Measurements from ENCODE around the gene UAP1L1.
A peak's percentile ranks its signal among the peaks of the same experiment; 100 is the strongest.

UAP1L1 gene

GRCh38 chr9:137065336-137065967 lies 11.9 kb upstream of the UAP1L1 start:
- no peak overlapping the region for H3K4me3 ChIP-seq (ENCODE audit: low read length)
- peaks cover 16% of the 10 kb centered on the region for H3K4me1 ChIP-seq (ENCODE audit: low read length)
- no peaks in the 10 kb centered on the region for H3K9me3 ChIP-seq (replicated peaks; ENCODE audit: insufficient read depth, low read length)
- 0 out of 2 replicates have a peak, but pooled peaks cover 3% of the 10 kb centered on the region for H3K27me3 ChIP-seq (replicated peaks; ENCODE audit: insufficient read depth, low read length)
- H3K36me3 ChIP-seq (replicated peaks; ENCODE audit: insufficient read depth, low read length): no peaks in the 10 kb centered on the region
- no peaks in the 10 kb centered on the region for H3K9me2 ChIP-seq (replicated peaks; ENCODE audit: insufficient read depth, low read length)
- H3K79me2 ChIP-seq (ENCODE audit: low read length): peaks cover 29% of the 10 kb centered on the region
- no peak overlapping the region for H3K9ac ChIP-seq (ENCODE audit: low read length)
- no peak overlapping the region for H3K27ac ChIP-seq (ENCODE audit: low read length)
- TF ChIP-seq EZH2phosphoT487 (IDR thresholded peaks at IDR 0.05; ENCODE audit: low read length): no peak
- no peak overlapping the region for H3K4me2 ChIP-seq (ENCODE audit: low read depth, low read length)
- H4K20me1 ChIP-seq (ENCODE audit: insufficient read depth, low read length): 0 out of 2 replicates have a peak, but pooled peaks cover 3% of the 10 kb centered on the region
- no peak overlapping the region for H2AFZ ChIP-seq (ENCODE audit: low read length)
- peaks cover 10% of the 10 kb centered on the region for H3F3A ChIP-seq (ENCODE audit: insufficient read depth, low read length)
- DNase-seq: no peak

- Histone ChIP-seq H3F3A (ENCODE audit: insufficient read depth, low read length) (peaks cover 10% of the 10 kb centered on the region), H4K20me1 (ENCODE audit: insufficient read depth, low read length) (0 out of 2 replicates have a peak, but pooled peaks cover 3% of the 10 kb centered on the region), H3K4me3 (ENCODE audit: low read length) (no peak overlapping the region), H3K27ac (ENCODE audit: low read length) (no peak overlapping the region), H3K9me3 (replicated peaks; ENCODE audit: insufficient read depth, low read length) (no peaks in the 10 kb centered on the region), H2AFZ (ENCODE audit: low read length) (no peak overlapping the region), H3K4me1 (ENCODE audit: low read length) (peaks cover 23% of the 10 kb centered on the region), H3K4me2 (ENCODE audit: low read depth, low read length) (no peak overlapping the region), H3K9ac (ENCODE audit: low read length) (no peak overlapping the region), H3K79me2 (ENCODE audit: low read length) (peaks cover 29% of the 10 kb centered on the region), H3K9me2 (replicated peaks; ENCODE audit: insufficient read depth, low read length) (no peaks in the 10 kb centered on the region), H3K27me3 (replicated peaks; ENCODE audit: insufficient read depth, low read length) (no peaks in the 10 kb centered on the region), H3K36me3 (replicated peaks; ENCODE audit: insufficient read depth, low read length) (no peaks in the 10 kb centered on the region)
- no peak for DNase-seq
- no peak for TF ChIP-seq EZH2phosphoT487 (IDR thresholded peaks at IDR 0.05; ENCODE audit: low read length)
- TF ChIP-seq, protein P1, sequence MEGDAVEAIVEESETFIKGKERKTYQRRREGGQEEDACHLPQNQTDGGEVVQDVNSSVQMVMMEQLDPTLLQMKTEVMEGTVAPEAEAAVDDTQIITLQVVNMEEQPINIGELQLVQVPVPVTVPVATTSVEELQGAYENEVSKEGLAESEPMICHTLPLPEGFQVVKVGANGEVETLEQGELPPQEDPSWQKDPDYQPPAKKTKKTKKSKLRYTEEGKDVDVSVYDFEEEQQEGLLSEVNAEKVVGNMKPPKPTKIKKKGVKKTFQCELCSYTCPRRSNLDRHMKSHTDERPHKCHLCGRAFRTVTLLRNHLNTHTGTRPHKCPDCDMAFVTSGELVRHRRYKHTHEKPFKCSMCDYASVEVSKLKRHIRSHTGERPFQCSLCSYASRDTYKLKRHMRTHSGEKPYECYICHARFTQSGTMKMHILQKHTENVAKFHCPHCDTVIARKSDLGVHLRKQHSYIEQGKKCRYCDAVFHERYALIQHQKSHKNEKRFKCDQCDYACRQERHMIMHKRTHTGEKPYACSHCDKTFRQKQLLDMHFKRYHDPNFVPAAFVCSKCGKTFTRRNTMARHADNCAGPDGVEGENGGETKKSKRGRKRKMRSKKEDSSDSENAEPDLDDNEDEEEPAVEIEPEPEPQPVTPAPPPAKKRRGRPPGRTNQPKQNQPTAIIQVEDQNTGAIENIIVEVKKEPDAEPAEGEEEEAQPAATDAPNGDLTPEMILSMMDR (IDR thresholded peaks at IDR 0.05; ENCODE audit: low read length): no peak
- TF ChIP-seq EZH2 (optimal IDR thresholded peaks at IDR 0.05; ENCODE audit: low read depth, low read length): no peak
Observed at GRCh38 chr9:137066096-137066861, 11.0 kb upstream of the UAP1L1 start.

DNA sequence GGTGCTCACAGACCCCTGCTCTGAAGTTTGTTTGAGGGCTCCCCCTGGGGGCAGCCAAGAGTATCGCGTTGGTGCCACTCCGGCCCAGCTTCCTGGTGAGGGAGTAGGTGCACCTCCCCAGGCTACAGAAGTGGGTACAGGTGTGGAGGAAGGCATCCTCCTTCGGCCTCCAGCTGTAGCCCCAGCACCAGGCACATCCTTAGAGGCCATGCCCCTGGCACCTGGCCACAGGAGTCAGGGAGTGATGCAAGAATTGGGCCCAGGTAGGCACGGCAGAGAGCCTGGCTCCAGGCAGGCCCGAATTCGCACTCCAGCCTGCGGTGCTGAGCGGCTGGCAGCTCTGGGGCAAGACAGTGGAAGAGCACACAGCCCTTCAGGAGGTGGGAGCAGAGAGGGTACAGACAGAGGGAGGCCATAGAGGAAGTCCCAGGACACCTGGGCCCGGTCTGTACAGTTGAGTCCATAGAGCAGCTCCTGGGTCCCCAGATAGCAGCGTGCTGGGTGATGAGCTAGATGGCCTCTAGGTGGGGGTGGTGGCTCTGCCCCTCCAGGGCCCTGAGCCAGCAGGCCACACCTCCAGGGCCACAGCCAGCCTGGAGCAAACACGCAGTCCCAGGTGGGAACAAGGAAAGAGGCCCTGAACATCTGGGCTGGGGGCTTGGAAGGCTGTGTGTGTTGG lies 9.3 kb upstream of the UAP1L1 start:
- H3K4me3 ChIP-seq (ENCODE audit: low read length): no peak overlapping the region
- no peaks in the 10 kb centered on the region for H3K9me2 ChIP-seq (replicated peaks; ENCODE audit: insufficient read depth, low read length)
- no peak for TF ChIP-seq EZH2phosphoT487 (IDR thresholded peaks at IDR 0.05; ENCODE audit: low read length)
- TF ChIP-seq, protein P1 (IDR thresholded peaks at IDR 0.05; ENCODE audit: low read length): peak; percentile 55
- peaks cover 10% of the 10 kb centered on the region for H3F3A ChIP-seq (ENCODE audit: insufficient read depth, low read length)
- H3K36me3 ChIP-seq (replicated peaks; ENCODE audit: insufficient read depth, low read length): no peaks in the 10 kb centered on the region
- H3K4me1 ChIP-seq (ENCODE audit: low read length): peaks cover 24% of the 10 kb centered on the region
- peak overlapping the region; percentile 97; the same call in 1 of the 2 replicates for H3K4me2 ChIP-seq (ENCODE audit: low read depth, low read length)
- H3K27ac ChIP-seq (ENCODE audit: low read length): peak overlapping the region; percentile 36; the same call in 1 of the 2 replicates
- H3K9ac ChIP-seq (ENCODE audit: low read length): no peak overlapping the region
- peak overlapping the region; percentile 36; the same call in 1 of the 2 replicates for H2AFZ ChIP-seq (ENCODE audit: low read length)
- peak; percentile 86 for DNase-seq
- peaks cover 29% of the 10 kb centered on the region for H3K79me2 ChIP-seq (ENCODE audit: low read length)
- no peaks in the 10 kb centered on the region for H3K27me3 ChIP-seq (replicated peaks; ENCODE audit: insufficient read depth, low read length)
- H4K20me1 ChIP-seq (ENCODE audit: insufficient read depth, low read length): 0 out of 2 replicates have a peak, but pooled peaks cover 3% of the 10 kb centered on the region
- H3K9me3 ChIP-seq (replicated peaks; ENCODE audit: insufficient read depth, low read length): no peaks in the 10 kb centered on the region
